Astrocyte of the cerebellum (primary cell): ENCODE measurements around the gene ADTRP.

Source experiments
- DNase-seq: peaks from one replicate; pipeline ENCODE4 v3.0.0-alpha.2; 2011; ENCODE audit warnings: low read depth
- H3K4me3 ChIP-seq: 2 replicates; pipeline ENCODE4 v1.5.1; 2011; ENCODE audit warnings: mild to moderate bottlenecking, low read depth, low read length, moderate library complexity
- CTCF ChIP-seq: IDR thresholded peaks from 2 replicates; pipeline ENCODE4 v1.5.1; 2012; ENCODE audit warnings: low read length, low read depth, moderate library complexity, mild to moderate bottlenecking; ENCODE audit errors: missing control alignments
- in situ Hi-C: cut with HindIII; loops from 2 replicates; pipeline ENCODE4 v1.10.0; 2017; ENCODE audit warnings: low sequenced_read_pairs

ADTRP gene

GRCh38 chr6:11767978-11768756 is 10.4 kb downstream of the ADTRP start:
- no peak for TF ChIP-seq CTCF
- no peak overlapping the region for H3K4me3 ChIP-seq
- no peak for DNase-seq
- in situ Hi-C loops, result loop anchor here (5.0 kb wide), 1 partner anchor 36 kb away; no protein-coding TSS in a partner anchor

- no peak for TF ChIP-seq CTCF
- H3K4me3 ChIP-seq, result no peak overlapping the region
- no peak for DNase-seq
- in situ Hi-C loops, result loop anchor here (5.0 kb wide), 1 partner anchor 35 kb away; no protein-coding TSS in a partner anchor
Observed at GRCh38 chr6:11767458-11767857, 11.1 kb downstream of the ADTRP start.

- DNase-seq, result peak; percentile 89
- no peak overlapping the region for H3K4me3 ChIP-seq
Observed at GRCh38 chr6:11766589-11767450, 11.8 kb downstream of the ADTRP start.

GRCh38 chr6:11766043-11766442 is 12.6 kb downstream of the ADTRP start:
- peak; percentile 10 for TF ChIP-seq CTCF
- H3K4me3 ChIP-seq, result no peak overlapping the region
- no peak for DNase-seq
- in situ Hi-C loops, result loop anchor here (5.0 kb wide), 1 partner anchor 34 kb away; no protein-coding TSS in a partner anchor

More at GRCh38 chr6:11766589-11767450, 11.8 kb downstream of the ADTRP start:
- in situ Hi-C loops, result loop anchor here (5.0 kb wide), 1 partner anchor 35 kb away; no protein-coding TSS in a partner anchor
- no peak for TF ChIP-seq CTCF

GRCh38 chr6:11764250-11764604 is 14.4 kb downstream of the ADTRP start:
- no peak overlapping the region for H3K4me3 ChIP-seq
- in situ Hi-C loops, result no loop called here
- no peak for DNase-seq
- no peak for TF ChIP-seq CTCF

- in situ Hi-C loops, result no loop called here
- H3K4me3 ChIP-seq, result no peak overlapping the region
- DNase-seq, result no peak
- no peak for TF ChIP-seq CTCF
Observed at GRCh38 chr6:11763460-11764249, 14.9 kb downstream of the ADTRP start.
